Measurements from ENCODE around the gene TLE2.

- TF ChIP-seq CTCF (IDR thresholded peaks at IDR 0.05): no peak
- no peak for TF ChIP-seq POLR2A (IDR thresholded peaks at IDR 0.05)
Observed at GRCh38 chr19:2988568-2988967, 40.5 kb downstream of the TLE2 start.
